HTR-8/SVneo (cell line): ENCODE data around the gene SYT14.
A peak's percentile ranks its signal among the peaks of the same experiment; 100 is the strongest.
"Not testable (repeated sequence)": the region's sequence is repeated elsewhere in the genome, so short reads cannot be mapped to it uniquely, and the experiment has no call there.

Source experiments
- DNase-seq: peaks from one replicate; pipeline ENCODE4 v3.0.0; 2011; ENCODE audit warnings: low spot score, mixed read lengths; ENCODE audit not compliant: insufficient read length
- FAIRE-seq: peaks from 2 replicates; lab custom pipeline; 2011; peaks lifted over from hg19 to GRCh38; lab: Jason Lieb, UNC

SYT14 gene

GRCh38 chr1:209931141-209931540 lies 6.9 kb upstream of the SYT14 start:
- DNase-seq, result no peak
- FAIRE-seq, result no peak

GRCh38 chr1:209936125-209936524 lies 1.9 kb upstream of the SYT14 start:
- FAIRE-seq (no peak), DNase-seq (no peak)

GRCh38 chr1:209945377-209945776 lies 7.4 kb downstream of the SYT14 start:
- DNase-seq, result no peak
- FAIRE-seq, result no peak

GRCh38 chr1:209948155-209948554 lies 10.1 kb downstream of the SYT14 start:
- DNase-seq (no peak), FAIRE-seq (no peak)

- FAIRE-seq (no peak), DNase-seq (no peak)
Measured at GRCh38 chr1:209956116-209956515, 18.1 kb downstream of the SYT14 start.

- no peak for FAIRE-seq
- no peak for DNase-seq
Measured at GRCh38 chr1:209959623-209960022, 21.6 kb downstream of the SYT14 start.

GRCh38 chr1:209960926-209961325 lies 22.9 kb downstream of the SYT14 start:
- no peak for FAIRE-seq
- no peak for DNase-seq

- no peak for FAIRE-seq
Measured at GRCh38 chr1:209962388-209962787, 24.4 kb downstream of the SYT14 start.

GRCh38 chr1:209962856-209963255 lies 24.8 kb downstream of the SYT14 start:
- DNase-seq (no peak), FAIRE-seq (no peak)

More at GRCh38 chr1:209962388-209962787, 24.4 kb downstream of the SYT14 start:
- DNase-seq, result no peak

GRCh38 chr1:209965996-209966395 lies 28.0 kb downstream of the SYT14 start:
- FAIRE-seq (no peak), DNase-seq (no peak)

- not testable (repeated sequence) for FAIRE-seq, DNase-seq
Measured at GRCh38 chr1:209978721-209979120, 40.7 kb downstream of the SYT14 start.

GRCh38 chr1:209983953-209984352 lies 45.9 kb downstream of the SYT14 start:
- FAIRE-seq, result no peak

GRCh38 chr1:209985002-209985401 lies 47.0 kb downstream of the SYT14 start:
- FAIRE-seq (no peak), DNase-seq (no peak)

More at GRCh38 chr1:209983953-209984352, 45.9 kb downstream of the SYT14 start:
- DNase-seq, result no peak

GRCh38 chr1:209988706-209989105 lies 50.7 kb downstream of the SYT14 start:
- no peak for DNase-seq
- no peak for FAIRE-seq

- FAIRE-seq, result no peak
- DNase-seq, result peak; percentile 13
Measured at GRCh38 chr1:209989525-209989924, 51.5 kb downstream of the SYT14 start.

GRCh38 chr1:209993061-209993830 lies 55.2 kb downstream of the SYT14 start:
- no peak for FAIRE-seq
- DNase-seq, result no peak

GRCh38 chr1:209996348-209996747 lies 58.3 kb downstream of the SYT14 start:
- FAIRE-seq (no peak), DNase-seq (no peak)

GRCh38 chr1:209999005-209999404 lies 61.0 kb downstream of the SYT14 start:
- FAIRE-seq, result no peak

GRCh38 chr1:210001751-210002150 lies 63.7 kb downstream of the SYT14 start:
- FAIRE-seq (no peak), DNase-seq (no peak)

More at GRCh38 chr1:209999005-209999404, 61.0 kb downstream of the SYT14 start:
- no peak for DNase-seq

- no peak for DNase-seq
- FAIRE-seq, result no peak
Measured at GRCh38 chr1:210003501-210003900, 65.5 kb downstream of the SYT14 start.

GRCh38 chr1:210010161-210010560 lies 72.1 kb downstream of the SYT14 start:
- FAIRE-seq, result no peak
- DNase-seq, result no peak
